NCI-H2171 treated with DMSO at 0.1 percent for 48 hours (cell line): ENCODE results near the gene KNDC1.
"Not testable (repeated sequence)": the region's sequence is repeated elsewhere in the genome, so short reads cannot be mapped to it uniquely, and the experiment has no call there.

Source experiments
- DNase-seq: peaks from one replicate; lab custom pipeline; 2025; lab: John Stamatoyannopoulos, UW

The KNDC1 gene

DNA sequence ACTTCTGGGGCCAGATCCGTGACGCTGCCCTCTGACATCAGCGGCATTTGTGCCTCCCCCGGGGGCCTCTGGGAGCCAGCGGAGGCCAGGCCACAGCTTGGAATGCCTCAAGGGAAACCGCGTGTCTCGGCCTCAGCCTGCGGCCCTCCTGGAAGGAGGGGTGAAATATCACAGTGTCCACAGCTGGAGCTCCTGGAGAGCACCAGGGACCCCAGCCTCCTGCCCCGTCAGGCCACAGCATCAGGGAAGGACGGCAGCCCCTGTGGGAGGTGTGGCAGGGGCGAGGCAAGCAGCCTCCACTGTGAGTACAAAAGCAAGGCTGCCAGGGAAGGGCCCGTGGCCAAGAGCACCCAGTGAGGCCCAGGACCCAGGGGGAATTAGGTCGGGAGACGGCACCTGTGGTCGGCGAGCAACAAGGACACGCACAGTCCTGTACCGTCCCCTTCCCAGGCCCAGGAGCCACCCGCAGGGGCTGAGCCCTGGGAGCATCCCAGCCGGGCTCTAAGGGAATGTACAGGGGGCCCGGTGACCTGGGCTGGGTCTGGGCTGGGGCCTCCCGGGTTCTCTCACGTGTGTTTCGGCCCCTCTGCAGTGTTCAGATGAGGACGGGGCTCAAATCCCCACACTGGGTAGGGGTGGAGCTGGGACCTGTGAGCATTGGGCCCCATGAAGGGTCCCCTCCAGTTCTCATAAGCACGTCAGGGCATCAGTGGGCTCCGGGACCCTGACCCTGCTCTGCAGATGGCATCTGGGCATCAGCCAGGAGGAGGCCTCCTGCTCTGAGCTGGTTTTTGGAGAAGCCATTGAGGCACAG, 18.7 kb upstream of the KNDC1 start:
- DNase-seq, result no peak

GRCh38 chr10:133141958-133142340, 18.1 kb upstream of the KNDC1 start:
- DNase-seq, result no peak

GRCh38 chr10:133142523-133143199, 17.4 kb upstream of the KNDC1 start:
- DNase-seq, result no peak

DNA sequence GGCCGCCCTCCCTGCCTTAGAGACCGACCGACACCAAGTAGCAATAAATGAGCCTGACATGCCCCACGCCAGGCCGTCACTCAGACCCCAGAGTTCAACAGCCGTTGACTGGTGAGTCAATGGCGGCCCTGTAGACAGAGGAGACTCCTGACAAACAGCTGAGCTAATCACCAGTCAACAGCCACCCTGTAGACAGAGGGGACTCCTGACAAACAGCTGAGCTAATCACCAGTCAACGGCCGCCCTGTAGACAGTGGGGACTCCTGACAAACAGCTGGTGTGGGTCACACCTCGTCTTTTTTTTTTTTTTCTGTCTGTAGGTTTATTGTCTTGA, 16.9 kb upstream of the KNDC1 start:
- no peak for DNase-seq

GRCh38 chr10:133143546-133143945, 16.5 kb upstream of the KNDC1 start:
- no peak for DNase-seq

GRCh38 chr10:133144771-133145170, 15.2 kb upstream of the KNDC1 start:
- DNase-seq, result no peak

DNA sequence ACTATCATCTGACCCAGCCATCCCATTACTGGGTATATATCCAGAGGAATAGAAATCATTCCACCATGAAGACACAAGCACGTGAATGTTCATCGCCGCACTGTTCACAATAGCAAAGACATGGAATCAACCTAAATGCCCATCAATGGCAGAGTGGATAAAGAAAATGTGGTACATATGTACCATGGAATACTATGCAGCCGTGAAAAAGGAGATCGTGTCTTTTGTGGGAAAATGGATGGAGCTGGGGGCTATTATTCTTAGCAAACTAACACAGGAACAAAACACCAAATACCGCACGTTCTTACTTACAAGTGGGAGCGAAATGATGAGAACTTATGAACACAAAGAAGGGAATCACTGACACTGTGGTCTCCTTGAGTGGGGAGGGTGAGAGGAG, 9.8 kb upstream of the KNDC1 start:
- no peak for DNase-seq

DNA sequence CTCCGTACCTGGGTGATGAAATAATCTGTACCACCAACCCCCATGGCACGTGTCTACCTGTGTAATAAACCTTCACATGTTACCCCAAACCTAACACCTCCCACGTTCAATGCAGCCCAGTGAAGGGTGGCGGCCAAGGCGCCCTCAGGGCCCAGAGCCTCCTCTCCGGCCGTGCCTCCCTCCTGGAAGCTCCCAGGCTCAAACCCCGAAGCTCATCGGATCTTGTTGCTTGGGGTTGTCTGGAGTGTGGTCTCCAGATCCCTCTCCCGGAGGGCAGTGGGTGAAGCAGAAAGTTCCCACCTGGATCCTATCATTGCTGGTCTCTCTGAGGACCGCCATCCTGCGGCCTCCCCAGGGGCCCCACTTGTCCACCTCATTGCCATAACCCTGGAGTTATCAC, 9.4 kb upstream of the KNDC1 start:
- no peak for DNase-seq

DNA sequence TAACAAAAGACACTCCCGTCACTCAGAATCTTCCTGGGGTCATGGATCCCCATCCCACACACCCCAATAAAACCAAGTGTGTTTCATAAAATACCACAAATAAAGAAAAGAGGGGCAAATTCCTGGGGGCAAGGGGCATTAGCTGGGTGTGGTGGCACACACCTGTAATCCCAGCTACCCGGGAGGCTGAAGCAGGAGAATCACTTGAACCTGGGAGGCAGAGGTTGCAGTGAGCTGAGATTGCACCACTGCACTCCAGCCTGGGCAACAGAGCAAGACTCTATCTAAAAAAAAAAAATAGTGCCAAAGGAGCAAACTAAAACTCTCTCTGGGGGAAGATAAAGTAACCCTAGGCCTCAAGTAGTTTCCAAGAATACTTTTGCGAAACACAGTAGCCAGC, 8.9 kb upstream of the KNDC1 start:
- DNase-seq, result not testable (repeated sequence)

DNA sequence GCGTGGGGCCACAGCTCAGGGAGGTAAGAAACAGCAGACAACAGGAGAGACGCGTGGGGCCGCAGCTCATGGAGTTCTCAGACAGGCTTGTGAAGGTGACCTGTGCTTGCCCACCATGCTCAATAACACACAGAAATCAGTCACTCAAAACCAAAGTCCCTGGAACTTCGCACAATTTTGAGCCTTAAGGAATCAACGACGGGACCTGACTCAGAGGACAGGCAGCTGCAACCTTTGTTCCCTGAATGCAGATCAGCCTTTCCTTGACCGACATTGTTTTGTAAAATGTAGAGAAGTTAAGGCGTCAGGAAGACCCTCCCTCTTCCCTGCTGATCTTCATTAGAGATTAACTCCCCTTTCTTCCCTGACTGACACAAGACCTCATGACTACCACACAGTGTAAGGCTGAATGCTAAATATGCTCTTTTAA, 8.5 kb upstream of the KNDC1 start:
- no peak for DNase-seq

- DNase-seq, result no peak
These were observed 5.6 kb upstream of the KNDC1 start for GRCh38 chr10:133154411-133154810.

DNA sequence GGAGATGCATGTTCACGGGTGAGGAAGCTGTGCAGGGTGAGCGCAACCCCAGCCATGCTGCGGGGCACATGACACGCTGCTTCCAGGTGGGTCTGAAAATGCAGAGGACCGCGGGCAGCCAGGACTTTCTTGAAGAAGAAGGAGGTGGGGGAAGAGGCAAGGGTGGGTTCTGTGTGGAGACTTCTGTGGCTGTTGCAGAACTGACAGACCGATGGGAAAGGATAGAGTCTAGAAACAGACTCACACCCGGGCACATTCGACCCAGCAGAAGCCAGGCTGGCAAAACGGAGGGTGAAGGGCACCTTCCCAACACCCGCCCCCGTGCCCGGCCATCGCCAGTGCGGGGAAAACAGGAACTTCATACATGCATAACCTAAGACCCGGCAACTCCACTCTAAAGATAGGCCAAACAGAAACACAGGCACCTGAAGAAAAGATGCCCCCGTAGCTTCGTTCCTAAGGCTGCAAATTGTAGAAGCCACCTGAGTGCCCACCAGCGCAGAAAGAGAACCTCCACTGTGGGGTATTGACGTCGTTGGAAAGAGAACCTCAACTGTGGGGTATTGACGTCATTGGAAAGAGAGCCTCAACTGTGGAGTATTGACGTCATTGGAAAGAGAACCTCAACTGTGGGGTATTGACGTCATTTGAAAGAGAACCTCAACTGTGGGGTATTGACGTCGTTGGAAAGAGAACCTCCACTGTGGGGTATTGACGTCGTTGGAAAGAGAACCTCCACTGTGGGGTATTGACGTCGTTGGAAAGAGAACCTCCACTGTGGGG, 4.8 kb upstream of the KNDC1 start:
- no peak for DNase-seq

DNA sequence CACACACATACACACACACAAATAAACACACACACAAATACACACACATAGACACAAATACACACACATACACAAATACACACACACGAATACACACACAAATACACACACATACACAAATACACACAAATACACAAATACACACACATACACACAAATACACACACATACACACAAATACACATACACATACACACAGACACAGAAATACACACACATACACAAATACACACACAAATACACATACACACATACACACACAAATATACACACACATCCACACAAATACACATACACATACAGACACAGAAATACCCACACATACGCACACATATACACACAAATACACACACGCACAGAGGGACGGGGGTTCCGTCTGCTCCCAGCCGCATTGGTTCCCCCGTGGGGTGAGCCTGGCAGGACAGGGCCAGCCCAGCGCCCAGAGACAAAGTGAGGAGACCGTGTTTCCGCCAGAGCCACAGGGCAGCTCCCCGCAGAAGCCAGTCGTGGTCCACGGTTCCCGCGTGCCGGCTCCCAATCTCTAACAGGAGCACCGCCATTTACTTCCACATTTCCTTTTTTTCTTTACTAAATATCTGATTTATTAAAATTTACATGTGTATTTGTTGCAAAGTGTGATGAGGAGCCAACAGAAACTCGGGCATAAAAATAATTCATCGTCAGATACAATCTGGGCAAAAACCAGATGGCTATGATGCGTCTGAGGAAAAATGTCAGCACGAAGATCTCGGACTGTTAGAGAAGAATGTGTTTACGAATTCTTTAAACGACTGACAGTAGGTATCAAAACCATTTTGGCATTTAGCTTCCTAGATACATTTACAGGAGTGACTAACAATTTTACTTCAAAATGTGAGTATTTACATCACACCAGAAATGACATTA, 3.1 kb upstream of the KNDC1 start:
- DNase-seq, result no peak

DNA sequence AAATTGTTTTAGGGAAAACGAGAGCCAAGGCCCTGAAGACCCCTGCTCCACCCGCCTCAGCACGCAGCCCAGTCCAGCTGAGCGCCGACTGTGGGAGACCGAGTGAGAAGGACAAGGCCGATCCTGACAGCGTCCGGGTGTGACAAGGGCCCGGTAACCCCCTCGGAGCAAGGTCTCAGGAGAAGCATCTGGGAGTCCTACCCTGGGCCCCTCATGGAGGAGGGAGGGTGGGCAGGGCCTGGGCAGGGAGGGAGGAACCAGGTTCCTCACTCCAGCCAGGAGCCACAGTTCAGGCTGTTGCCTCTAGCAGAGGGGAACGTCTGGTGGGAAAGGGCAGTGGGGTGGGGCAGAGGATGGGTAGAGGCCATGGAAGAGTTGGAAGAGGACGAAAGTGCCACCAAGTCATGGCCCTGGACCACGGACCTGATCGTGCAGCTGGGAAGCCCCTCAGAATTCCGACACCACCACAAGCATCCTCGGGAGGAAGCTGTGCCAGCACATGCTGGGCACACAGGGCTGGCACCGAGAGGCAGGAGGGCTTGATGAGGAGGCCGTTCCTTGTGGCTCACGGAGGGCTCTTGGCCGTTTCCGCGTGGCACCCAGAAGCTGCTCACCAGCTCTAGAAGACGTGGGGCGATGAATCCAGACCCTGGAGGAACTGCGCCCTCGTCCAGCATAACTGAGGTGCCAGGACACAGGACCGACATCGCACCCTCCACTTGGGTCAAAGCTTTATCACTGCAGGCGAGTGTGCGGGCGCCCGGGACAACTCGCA, 2.2 kb upstream of the KNDC1 start:
- no peak for DNase-seq

DNA sequence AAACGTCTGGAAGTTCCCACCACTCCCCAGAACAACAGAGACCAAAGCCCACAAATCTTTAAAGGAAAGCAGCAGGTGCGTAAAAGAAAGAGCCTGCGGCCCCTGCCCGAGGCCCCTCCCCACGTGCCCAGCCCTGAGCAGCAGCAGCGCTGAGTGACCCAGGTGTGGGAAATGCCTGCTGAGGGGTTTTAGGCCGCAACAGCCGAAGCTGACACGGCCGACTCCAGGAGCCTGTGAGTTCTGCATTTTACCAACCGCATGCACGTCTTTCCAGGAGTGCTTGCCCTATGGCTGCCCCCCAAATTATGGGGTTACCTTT, 1.6 kb upstream of the KNDC1 start:
- no peak for DNase-seq

GRCh38 chr10:133158756-133159610, 1.0 kb upstream of the KNDC1 start:
- DNase-seq, result peak; percentile 66

DNA sequence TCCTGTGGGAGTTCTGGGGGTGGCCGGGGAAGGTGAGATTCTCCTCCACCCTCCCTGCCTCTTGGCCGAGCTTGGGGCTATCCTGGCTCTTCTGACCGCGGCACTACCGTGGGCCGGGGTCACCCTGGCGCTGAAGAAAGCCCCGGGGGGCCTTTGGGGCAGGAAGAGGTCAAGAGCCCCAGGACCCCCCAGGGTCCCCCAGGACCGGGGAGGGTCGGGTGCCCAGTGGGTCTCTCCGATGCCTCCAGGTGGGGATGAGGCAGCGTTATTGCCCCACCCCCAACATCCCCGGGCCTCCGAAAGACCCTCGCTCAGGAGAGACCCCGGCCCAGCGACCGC, 439 bp upstream of the KNDC1 start:
- no peak for DNase-seq

DNA sequence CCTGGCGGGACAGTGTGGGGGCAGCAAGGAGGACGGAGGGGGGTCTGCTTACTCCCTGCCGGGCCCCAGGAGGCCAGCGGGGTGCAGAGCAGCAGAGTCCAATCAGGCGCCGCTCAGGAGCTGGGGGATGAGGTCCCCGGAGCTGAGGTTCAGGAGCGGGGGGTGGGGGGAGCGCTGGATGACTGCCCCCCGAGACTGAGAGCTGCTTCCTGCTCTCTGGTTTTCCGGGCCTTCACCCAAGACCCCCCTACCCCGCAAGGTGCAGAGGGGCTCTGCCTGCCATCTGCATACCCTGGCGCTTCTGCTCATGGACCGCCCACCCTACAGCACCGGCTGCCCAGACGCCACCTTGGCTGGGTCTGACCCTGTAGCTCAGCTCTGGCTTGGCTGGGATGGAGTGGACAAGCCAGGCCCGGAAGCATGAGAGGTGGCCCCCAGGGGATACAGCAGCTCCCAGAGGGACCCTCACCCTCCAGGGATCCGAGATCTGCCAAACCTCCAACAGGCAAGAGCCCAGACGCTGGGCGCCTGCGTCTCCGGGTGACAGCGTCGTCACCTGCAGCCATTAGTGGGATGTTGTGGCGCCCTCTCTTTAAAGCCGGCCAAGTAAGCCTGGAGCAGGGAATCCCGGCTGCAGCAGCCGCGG, 930 bp downstream of the KNDC1 start:
- DNase-seq, result peak; percentile 1

GRCh38 chr10:133161486-133162109, 1.6 kb downstream of the KNDC1 start:
- DNase-seq, result no peak
